Brain pericyte (primary cell): Measurements from ENCODE around the gene C1QC.
"Not testable (repeated sequence)": the region's sequence is repeated elsewhere in the genome, so short reads cannot be mapped to it uniquely, and the experiment has no call there.

ENCODE experiments used
- DNase-seq: peaks from one replicate; pipeline ENCODE4 v3.0.0-alpha.2; 2012; ENCODE audit warnings: low read depth, low spot score

The C1QC gene

DNA sequence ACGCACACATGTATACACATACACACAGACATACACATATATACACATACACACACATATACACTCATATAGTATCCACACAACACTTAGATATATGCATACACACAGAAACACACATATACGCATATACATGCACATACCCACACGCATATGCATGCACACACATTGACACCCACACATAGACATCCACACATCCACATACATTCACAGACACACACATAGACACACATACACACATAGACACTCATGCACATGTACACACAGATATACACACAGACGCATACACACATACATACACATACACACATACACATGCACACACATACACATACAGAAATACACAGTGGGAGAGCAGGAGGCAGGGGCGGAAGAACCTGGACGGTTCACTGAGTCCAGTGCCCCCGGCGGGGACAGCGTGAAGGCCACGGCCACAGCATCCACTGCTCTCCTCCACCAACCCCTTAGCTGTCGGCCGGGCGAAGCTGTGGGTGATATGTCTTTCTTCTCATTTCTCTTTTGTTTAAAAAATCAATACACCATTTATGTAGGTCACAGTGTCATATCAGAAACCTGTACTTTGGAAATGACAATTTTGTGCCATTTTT, 6.8 kb downstream of the C1QC start:
- no peak for DNase-seq

GRCh38 chr1:22651941-22652856, 8.8 kb downstream of the C1QC start:
- DNase-seq: no peak

- no peak for DNase-seq
These were observed 9.5 kb downstream of the C1QC start, which contains the start of gene C1QB for GRCh38 chr1:22652881-22653316. Gene C1QB (plus strand): TSS chr1:22653236. CDS start chr1:22659463, 6,227 bp downstream.

DNA sequence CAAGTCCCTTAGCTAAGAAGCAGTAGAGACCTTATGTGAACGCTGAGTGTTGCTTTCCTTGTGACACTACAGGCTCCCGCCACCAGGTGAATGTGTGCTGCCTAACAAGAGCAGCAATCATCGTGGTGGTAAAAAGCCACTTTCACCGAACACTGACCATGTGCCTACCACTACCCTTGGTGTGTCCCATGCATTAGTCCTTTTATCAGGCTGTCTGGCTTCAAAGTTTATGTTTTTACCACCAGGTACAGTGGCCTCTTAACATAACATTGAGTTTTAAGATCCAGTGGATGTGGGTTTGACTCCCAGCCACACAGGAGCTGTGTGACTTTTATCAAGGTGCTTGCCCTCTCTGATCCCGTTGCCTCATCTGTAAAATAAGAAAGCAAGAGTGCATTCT, 11.3 kb downstream of the C1QC start:
- no peak for DNase-seq

DNA sequence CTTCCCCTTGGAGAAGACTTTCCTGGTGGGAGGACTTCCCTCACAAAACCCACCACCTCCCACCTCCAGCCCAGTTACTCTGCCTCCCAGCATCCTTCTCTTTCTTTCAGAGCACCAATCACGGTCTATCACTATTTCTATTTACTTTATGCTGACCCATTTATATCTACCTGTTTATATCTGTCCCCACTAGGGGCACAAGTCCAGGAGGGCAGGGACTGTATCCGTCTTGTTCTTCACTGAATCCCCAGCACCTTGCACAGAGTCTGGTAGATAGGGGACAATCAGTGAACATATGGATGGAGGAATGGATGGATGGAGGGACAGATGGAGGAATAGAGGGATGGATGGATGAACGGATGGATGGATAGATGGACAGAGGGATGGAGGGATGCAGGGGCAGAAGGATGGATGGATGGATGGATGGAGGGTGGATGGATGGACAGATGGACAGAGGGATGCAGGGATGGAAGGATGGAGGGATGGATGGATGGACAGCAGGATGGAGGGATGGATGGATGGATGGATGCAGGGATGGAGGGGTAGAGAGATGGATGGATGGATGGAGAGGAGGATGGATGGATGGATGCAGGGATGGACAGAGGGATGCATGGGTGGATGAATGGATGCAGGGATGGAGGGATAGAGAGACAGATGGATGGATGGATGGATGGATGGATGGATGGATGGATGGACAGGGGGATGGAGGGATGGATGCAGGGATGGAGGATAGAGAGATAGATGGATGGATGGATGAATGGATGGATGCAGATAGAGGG, 15.1 kb downstream of the C1QC start:
- DNase-seq: no peak

DNA sequence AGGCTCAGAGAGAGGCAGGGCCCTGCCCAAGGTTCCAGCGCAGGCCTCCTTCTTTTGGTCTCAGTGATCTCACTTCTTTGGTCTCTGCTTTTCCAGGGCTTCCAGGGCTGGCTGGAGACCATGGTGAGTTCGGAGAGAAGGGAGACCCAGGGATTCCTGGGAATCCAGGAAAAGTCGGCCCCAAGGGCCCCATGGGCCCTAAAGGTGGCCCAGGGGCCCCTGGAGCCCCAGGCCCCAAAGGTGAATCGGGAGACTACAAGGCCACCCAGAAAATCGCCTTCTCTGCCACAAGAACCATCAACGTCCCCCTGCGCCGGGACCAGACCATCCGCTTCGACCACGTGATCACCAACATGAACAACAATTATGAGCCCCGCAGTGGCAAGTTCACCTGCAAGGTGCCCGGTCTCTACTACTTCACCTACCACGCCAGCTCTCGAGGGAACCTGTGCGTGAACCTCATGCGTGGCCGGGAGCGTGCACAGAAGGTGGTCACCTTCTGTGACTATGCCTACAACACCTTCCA, 17.3 kb downstream of the C1QC start:
- no peak for DNase-seq

GRCh38 chr1:22661880-22662279, 18.4 kb downstream of the C1QC start:
- no peak for DNase-seq

DNA sequence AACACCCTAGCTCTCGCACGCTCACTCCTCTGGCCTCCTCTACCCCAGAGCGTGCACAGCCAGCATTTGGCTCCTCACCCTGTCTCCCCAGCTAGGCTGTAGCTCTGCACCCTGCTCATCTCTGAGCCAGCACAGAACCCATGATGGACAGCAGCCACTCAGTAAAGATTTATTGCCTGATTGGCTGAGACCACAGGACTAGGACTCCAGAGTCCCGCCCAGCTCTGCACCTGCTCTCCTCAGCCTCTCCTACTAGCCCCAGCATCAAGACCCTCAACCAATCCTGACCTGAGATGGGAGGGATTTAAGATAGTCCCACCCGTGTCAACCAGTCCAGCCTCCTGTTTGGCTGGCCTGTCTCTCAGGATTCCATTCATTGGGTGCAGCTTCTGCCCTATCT, 18.9 kb downstream of the C1QC start:
- DNase-seq: no peak

DNA sequence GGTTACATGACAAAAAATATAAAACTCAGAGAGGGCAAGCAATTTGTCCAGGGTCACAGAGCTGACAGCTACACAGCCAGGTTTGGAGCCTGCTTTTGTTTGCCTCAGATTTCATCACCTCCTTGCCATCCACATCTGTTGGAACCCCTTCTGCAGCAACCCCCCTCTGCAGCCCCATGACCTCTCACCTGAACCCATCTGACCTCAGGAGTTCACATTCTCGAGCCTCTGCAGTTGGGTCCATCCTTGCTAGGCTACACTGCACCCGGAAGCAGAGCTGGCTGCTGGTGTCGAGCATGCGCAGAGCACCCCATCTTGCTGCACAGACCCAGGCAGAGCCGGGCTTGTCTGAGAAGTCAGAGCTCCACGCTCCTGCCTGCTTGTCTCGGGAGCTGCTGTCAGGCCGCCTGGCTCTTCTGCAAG, 19.6 kb downstream of the C1QC start:
- DNase-seq: no peak

GRCh38 chr1:22665752-22666151, 22.3 kb downstream of the C1QC start:
- DNase-seq: no peak

GRCh38 chr1:22666412-22666811, 23.0 kb downstream of the C1QC start:
- DNase-seq: no peak

GRCh38 chr1:22668840-22669239, 25.4 kb downstream of the C1QC start:
- not testable (repeated sequence) for DNase-seq

DNA sequence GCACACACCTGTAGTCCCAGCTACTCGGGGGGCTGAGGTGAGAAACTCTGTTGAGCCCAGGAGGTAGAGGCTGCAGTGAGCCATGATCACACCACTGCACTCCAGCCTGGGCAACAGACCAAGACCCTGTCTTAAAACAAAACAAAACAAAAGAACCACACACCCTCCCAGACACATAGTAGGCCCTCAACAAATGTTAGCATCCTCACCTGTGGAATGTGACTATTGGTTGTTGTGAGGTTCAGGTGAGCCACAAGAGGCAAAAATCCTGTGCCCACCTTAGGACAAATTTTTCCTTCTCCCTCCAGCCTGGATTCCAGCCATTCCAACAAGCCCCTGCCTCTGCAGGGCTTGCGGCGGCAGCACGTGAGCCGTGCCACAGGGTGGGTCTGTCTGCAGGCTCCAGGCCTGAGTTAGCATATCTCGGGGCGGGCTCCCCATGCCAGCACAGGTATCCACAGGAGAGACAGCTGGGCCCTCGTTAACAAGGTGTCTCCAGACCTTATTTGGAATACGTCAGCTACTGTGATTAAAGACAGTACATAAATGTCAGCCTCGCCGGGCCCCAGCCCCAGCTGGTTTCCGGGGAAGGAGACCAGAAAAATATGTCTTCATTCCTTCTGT, 27.0 kb downstream of the C1QC start:
- DNase-seq: no peak

DNA sequence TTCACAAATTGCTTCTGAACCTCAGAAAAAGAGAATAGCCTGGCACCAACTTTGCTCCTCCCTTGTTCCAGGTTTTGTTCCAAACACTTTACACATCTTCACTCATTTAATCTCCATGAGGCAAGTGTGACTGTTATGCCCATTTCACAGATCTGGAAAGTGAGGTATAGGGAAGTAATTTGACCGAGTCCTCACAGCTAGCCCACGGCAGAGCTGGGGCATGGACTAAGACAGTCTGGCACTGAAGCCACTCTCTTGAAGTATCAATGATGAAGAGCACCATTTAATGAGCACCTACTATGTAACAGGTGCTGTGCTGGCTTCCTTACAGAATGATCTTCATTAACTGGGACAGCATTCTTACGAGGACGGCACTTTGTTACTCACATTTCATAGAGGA, 28.6 kb downstream of the C1QC start:
- no peak for DNase-seq

- no peak for DNase-seq
These were observed 30.3 kb downstream of the C1QC start for GRCh38 chr1:22673486-22674409.

- no peak for DNase-seq
These were observed 30.9 kb downstream of the C1QC start for GRCh38 chr1:22674410-22674749.

DNA sequence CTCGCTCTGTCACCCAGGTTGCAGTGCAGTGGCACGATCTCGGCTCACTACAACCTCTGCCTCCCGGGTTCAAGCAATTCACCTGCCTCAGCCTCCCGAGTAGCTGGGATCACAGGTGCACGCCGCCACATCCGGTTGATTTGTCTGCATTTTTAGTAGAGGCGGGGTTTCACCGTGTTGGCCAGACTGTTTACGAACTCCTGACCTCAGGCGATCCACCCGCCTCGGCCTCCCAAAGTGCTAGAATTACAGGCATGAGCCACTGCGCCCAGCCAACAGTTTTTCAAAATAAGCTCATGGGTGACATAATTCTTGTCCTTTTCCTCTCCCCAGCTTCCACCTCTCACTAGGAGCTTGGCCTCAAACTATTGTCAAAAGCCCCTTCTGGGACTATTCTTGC, 32.7 kb downstream of the C1QC start:
- not testable (repeated sequence) for DNase-seq

- DNase-seq: no peak
These were observed 33.6 kb downstream of the C1QC start for GRCh38 chr1:22676916-22677583.

- DNase-seq: no peak
These were observed 34.8 kb downstream of the C1QC start for GRCh38 chr1:22677931-22678896.
